Measurements from ENCODE around the gene RNGTT.

Gene RNGTT

GRCh38 chr6:88680654-88681053 lies 282.8 kb downstream of the RNGTT start:
- no peak for TF ChIP-seq EGR1 (IDR thresholded peaks at IDR 0.05)

DNA sequence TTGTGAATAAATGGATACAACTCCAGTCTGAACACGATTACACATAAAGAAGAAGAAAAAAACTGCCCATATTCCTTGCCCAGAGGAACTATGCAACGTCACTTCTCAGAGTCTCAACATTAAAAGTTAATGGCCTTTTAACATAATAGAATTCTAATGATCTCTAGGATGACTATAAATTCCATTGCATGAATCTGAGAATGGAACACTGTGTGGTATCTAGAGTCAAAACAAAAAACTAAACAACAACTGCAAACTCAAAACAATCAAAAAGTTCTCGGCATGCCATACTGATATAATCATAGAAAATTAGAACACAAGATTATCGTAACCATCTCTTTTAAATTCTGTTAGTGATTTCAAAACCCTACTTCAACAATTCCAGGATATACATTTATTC lies 283.6 kb downstream of the RNGTT start:
- no peak for TF ChIP-seq CEBPB (IDR thresholded peaks at IDR 0.05)
- no peak for TF ChIP-seq TAF1 (IDR thresholded peaks at IDR 0.05; ENCODE audit: low read depth)
- no peak for TF ChIP-seq CREB1 (IDR thresholded peaks at IDR 0.05; ENCODE audit: low read depth)
- TF ChIP-seq MAX (IDR thresholded peaks at IDR 0.05) = no peak

GRCh38 chr6:88677356-88677755 lies 286.1 kb downstream of the RNGTT start:
- no peak for TF ChIP-seq EGR1 (IDR thresholded peaks at IDR 0.05)
- TF ChIP-seq CEBPB (IDR thresholded peaks at IDR 0.05) = no peak
- no peak for TF ChIP-seq YY1 (IDR thresholded peaks at IDR 0.05; ENCODE audit: low read depth)
- TF ChIP-seq MAX (IDR thresholded peaks at IDR 0.05) = no peak
- TF ChIP-seq FOXM1 (IDR thresholded peaks at IDR 0.05; ENCODE audit: borderline replicate concordance, low read depth) = no peak
- no peak for TF ChIP-seq TCF12 (IDR thresholded peaks at IDR 0.05; ENCODE audit: low read depth)
- TF ChIP-seq TEAD4 (IDR thresholded peaks at IDR 0.05) = no peak
- no peak for TF ChIP-seq EP300 (IDR thresholded peaks at IDR 0.05; ENCODE audit: borderline replicate concordance)
- no peak for TF ChIP-seq REST (IDR thresholded peaks at IDR 0.05; ENCODE audit: low read depth)

- no peak for TF ChIP-seq FOXM1 (IDR thresholded peaks at IDR 0.05; ENCODE audit: borderline replicate concordance, low read depth)
- TF ChIP-seq EP300 (IDR thresholded peaks at IDR 0.05; ENCODE audit: borderline replicate concordance) = no peak
- no peak for TF ChIP-seq TEAD4 (IDR thresholded peaks at IDR 0.05)
These were observed 291.8 kb downstream of the RNGTT start for GRCh38 chr6:88671624-88672023.

DNA sequence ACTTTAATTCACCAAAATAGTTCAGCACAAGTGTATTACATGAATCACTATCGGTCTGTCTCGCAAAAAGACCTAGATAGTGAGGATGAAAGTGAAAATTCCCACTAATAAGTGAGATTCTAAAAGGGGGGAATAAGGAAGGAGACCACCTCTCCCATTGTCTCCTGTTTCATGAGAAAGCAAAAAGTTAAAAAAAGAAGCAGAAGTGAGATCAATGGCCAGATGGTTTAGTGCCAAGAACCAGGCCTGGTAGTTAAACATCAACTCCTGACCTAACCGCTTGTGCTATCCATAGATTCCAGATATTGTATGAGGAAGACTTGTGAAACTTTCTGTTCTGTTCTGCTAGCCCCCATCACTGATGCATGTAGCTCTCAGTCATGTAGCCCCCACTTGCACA lies 293.0 kb downstream of the RNGTT start:
- TF ChIP-seq CREB1 (IDR thresholded peaks at IDR 0.05; ENCODE audit: low read depth) = no peak
- no peak for TF ChIP-seq REST (IDR thresholded peaks at IDR 0.05; ENCODE audit: low read depth)
- no peak for TF ChIP-seq NFIC (IDR thresholded peaks at IDR 0.05)
- no peak for TF ChIP-seq FOXM1 (IDR thresholded peaks at IDR 0.05; ENCODE audit: borderline replicate concordance, low read depth)
- no peak for TF ChIP-seq CEBPB (IDR thresholded peaks at IDR 0.05)
- no peak for TF ChIP-seq RAD21 (IDR thresholded peaks at IDR 0.05; ENCODE audit: low read depth)
- no peak for TF ChIP-seq MAX (IDR thresholded peaks at IDR 0.05)
- TF ChIP-seq TCF12 (IDR thresholded peaks at IDR 0.05; ENCODE audit: low read depth) = no peak
- TF ChIP-seq EGR1 (IDR thresholded peaks at IDR 0.05) = no peak
- TF ChIP-seq YY1 (IDR thresholded peaks at IDR 0.05; ENCODE audit: low read depth) = no peak
- TF ChIP-seq USF1 (IDR thresholded peaks at IDR 0.05) = no peak

DNA sequence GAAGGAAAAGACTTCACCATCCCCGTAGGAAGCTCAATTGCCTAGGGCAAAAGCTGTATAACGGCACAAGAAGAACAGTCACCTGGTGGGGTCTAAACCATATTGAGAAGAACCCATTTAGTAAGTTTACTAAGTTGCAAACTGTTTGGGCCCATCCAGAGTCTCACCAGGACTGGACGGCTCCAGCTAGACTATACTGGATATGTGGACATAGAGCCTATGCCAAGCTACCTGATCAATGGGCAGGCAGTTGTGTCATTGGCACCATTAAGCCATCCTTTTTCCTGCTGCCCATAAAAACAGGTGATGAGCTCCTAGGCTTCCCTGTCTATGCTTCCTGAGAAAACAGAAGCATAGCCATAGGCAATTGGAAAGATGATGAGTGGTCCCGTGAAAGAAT lies 293.9 kb downstream of the RNGTT start:
- TF ChIP-seq TCF12 (IDR thresholded peaks at IDR 0.05; ENCODE audit: low read depth) (no peak), ZBTB7A (IDR thresholded peaks at IDR 0.05; ENCODE audit: low read depth) (no peak), USF1 (IDR thresholded peaks at IDR 0.05) (no peak), NFIC (IDR thresholded peaks at IDR 0.05) (no peak), MAX (IDR thresholded peaks at IDR 0.05) (no peak), EP300 (IDR thresholded peaks at IDR 0.05; ENCODE audit: borderline replicate concordance) (no peak), CREB1 (IDR thresholded peaks at IDR 0.05; ENCODE audit: low read depth) (no peak), REST (IDR thresholded peaks at IDR 0.05; ENCODE audit: low read depth) (no peak), FOXM1 (IDR thresholded peaks at IDR 0.05; ENCODE audit: borderline replicate concordance, low read depth) (no peak), EGR1 (IDR thresholded peaks at IDR 0.05) (no peak), TEAD4 (IDR thresholded peaks at IDR 0.05) (no peak), TAF1 (IDR thresholded peaks at IDR 0.05; ENCODE audit: low read depth) (no peak), RAD21 (IDR thresholded peaks at IDR 0.05; ENCODE audit: low read depth) (no peak), CEBPB (IDR thresholded peaks at IDR 0.05) (no peak), YY1 (IDR thresholded peaks at IDR 0.05; ENCODE audit: low read depth) (no peak)

All from Ishikawa (cell line).